LNCAP (cell line): ENCODE results near the gene LAMTOR4.

ENCODE experiments used
- TF ChIP-seq, protein P1 (sequence below): fragments of 450-650 bp; IDR thresholded peaks from 2 replicates; pipeline ENCODE4 v1.5.1; 2017; ENCODE audit warnings: mild to moderate bottlenecking

The LAMTOR4 gene

DNA sequence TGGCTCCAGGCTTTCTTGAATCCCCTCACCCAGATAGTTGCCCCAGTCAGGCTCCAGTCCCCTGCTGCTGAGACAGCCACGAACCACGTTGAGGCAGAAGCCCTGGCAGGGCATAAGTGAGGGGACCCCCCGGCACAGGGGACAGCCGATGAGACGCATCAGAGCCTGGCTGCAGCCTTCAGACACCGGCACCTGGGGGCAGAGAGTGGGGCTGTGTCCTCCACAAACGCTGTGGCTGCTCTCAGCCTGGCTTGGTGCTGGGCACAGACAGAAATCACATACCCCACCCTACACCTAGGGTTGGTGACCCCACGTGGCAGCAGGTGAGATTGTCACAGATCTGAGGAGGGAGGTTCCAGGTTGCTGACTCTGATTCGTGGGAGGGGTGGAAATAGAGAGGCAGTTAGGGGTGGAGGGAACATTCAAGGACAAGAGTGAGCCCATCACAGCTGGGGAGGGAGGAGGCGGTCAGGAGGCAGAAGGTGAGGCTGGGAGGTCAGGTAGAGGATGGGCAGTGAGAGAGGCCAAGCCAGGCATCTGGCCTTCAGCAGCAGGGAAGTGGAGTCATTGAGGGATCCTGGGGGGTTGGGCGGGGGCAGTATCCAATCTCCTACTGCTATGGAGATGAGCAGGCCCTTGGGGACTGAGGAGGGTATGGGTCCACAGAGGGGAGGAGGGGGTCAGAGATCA lies 25.2 kb downstream of the LAMTOR4 start:
- TF ChIP-seq, protein P1, sequence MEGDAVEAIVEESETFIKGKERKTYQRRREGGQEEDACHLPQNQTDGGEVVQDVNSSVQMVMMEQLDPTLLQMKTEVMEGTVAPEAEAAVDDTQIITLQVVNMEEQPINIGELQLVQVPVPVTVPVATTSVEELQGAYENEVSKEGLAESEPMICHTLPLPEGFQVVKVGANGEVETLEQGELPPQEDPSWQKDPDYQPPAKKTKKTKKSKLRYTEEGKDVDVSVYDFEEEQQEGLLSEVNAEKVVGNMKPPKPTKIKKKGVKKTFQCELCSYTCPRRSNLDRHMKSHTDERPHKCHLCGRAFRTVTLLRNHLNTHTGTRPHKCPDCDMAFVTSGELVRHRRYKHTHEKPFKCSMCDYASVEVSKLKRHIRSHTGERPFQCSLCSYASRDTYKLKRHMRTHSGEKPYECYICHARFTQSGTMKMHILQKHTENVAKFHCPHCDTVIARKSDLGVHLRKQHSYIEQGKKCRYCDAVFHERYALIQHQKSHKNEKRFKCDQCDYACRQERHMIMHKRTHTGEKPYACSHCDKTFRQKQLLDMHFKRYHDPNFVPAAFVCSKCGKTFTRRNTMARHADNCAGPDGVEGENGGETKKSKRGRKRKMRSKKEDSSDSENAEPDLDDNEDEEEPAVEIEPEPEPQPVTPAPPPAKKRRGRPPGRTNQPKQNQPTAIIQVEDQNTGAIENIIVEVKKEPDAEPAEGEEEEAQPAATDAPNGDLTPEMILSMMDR: no peak

DNA sequence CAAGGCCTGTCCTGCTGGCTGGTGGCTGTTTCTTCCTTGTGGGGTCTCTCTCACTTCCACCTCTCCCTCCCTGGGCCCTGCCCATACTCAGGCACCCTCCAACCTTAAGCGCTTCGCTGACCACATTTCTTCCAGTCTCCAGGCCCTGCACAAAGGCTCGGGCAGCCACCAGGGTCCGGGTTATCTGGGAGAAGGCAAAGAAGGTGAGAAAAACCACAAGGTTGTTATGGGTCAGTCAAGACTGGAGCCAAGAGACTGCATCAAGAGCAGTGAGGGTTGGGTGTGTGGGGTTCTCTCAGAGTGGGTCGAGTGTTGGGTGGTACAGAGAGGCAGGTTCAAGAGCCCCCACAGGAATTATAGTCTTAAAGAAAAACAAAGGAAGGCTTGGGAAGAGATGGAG lies 25.9 kb downstream of the LAMTOR4 start:
- TF ChIP-seq, protein P1: no peak

DNA sequence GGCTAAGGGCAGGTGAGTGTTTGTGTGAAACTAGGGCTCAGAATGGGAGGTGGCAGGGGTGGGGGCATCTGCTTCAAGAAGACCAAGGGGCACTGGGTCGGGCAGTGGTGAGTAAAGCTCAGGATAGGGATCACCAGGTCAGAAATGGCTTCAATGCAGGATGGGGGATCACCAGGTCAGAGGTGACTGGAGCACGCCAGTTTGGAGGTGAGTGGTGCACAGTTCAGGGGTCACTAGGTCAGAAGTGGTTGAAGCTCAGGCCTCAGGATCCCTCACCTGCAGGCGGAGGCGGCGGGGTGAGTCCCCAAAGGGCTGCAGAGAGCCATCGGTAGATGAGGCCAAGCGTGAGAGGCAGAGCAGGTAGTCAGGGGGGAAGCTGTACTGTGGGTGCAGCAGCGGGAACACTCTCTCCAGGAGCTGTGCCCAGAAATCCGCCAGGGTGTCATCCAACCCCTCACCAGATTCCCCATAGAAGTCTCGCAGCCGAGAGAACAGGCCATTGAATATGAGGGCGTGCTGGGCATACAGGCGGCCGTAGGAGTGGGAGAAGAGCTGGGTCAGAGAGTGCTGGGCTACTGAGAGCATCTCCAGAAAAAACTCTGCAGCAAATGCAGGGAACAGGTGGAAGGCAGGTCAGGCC lies 26.7 kb downstream of the LAMTOR4 start:
- TF ChIP-seq, protein P1: no peak

DNA sequence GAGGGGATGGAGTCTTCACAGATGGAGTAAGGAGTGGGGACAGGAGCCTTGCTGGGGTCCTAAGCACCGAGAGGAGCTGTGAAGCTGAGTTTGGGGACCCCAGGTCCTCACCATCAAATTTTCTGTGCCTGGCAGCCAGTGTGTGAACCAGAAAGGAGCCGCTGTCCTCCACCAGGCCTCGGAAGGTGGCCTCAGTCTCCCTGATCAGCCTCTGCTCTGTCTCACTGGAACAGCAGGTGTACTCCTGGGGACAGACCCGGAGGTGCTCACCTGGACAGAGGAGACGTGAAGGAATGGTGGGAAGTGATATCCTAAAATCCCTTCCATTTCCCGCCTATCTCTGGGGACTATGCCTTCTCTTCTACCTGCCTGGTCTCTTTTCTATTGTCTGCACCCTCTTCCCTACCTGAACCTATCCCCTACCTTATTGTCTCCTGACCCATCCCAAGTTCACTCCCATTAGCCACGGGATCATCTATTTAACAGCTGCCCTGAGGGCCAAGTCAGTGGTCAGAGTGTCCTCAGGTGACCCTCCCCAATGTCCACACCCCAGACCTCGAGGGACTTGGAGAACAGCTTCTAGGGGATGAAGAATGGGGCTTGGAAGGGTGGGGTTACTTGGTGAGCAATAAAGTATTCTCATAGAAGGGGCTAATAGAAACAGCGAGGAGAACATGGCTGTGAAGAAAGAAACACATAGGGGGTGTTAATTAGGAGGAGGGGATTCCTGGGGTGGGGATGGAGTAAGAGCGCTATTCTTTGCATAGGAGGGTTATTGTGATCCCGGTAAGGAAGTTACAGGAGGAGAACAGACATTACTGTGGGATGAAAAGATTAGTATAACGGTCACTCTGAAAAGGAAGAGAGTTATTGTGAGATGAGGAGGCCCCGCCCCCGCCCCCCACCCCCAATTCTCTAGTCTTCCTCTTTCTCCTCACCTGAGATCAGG lies 27.7 kb downstream of the LAMTOR4 start:
- TF ChIP-seq, protein P1: no peak

DNA sequence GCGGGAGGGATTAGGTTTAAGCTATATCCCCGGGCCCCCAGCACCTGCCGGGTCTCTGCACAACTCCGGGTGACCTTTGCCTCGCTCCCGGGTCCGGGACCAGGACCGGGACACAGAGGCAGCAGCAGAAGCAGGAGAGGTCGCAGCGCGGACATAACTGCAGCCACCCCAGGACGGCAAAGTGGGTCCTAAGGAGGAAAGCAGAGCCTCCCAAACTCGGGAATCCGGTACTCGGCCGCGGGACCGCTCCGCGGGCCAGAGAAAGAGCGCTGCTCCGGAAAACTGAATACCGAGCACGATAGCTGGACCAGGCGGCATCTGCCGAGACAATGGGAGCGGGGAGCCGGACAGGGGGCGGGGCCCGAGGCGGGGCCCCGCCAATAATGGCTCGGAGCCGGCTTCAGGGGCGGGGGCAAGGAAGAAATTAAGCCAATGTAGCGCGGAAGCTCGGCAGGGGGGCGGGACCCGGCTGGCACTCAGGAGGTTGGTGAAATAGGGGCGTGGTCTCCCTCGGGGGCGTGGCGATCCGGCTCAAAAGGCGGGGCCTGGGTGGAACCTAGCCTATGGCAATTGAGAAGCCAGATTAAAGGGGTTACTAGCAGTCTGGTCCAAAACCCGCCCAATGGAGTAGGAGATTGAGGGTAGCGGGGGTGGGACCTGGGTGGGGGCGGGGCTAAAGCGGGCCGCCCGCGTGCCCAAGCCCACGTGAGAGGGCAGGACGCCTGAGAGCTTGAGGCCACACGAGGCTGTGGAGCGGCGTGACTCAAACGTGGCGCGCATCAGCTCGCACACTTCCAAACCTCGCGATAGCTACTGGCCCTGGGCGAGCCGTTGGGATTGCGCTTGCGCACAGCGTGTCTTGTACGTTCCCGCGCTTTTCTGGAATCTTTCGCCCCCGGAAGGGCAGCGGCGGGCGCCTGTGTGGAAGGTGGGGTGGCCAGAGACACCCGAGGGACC lies 28.6 kb downstream of the LAMTOR4 start, which contains the start of the genes GPC2 and STAG3:
Gene GPC2, minus strand, starts transcription at position 337 of the 957 bp plus-strand sequence. Its CDS starts 182 bp downstream, at position 155.
Gene STAG3, plus strand, starts transcription at position 874 of the 957 bp plus-strand sequence. CDS start 2,639 bp downstream, outside the sequence.
- TF ChIP-seq, protein P1: no peak

DNA sequence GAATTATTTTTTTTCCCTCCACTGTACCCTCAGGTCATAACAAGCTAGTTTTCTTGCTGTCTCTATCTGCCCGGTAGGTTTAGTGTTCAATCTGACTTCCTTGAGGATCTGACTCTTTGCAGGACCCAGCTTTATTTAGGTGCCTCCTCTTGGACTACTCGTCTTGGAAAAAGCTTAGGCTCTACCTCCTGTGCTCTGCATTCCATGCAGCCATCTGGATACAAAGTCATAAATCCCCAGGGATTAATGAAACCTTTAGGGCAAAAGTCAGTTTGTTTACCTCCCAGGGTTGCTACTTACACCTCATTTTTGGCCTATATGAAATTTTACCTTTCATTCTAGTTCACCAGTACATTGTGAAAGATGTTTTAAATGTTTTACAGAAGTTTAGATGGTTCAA lies 37.0 kb downstream of the LAMTOR4 start:
- TF ChIP-seq, protein P1: no peak
